Gastroesophageal sphincter (tissue), 4 donors: Measurements from ENCODE around the gene MFN1. TPM values are rescaled to one million over a fixed set of nuclear protein-coding genes. Genes with fewer than 3 reads are reported as not detected.

Experiments
- ATAC-seq: fragments of 150-250 bp; one replicate; pipeline ENCODE4 v1.9.1; 2016; ENCODE audit warnings: mild to moderate bottlenecking, moderate library complexity
- H3K27ac ChIP-seq, 4 donors: fragments of 200-600 bp; sonication (generic) in 3 of 4; 1 replicate in 3 of 4; 2 replicates in 1 of 4; pipeline ENCODE4 v1.5.1; 2016 to 2019
- H3K27me3 ChIP-seq: fragments of 200-600 bp; sonication (generic); one replicate; pipeline ENCODE4 v1.5.1; 2019
- H3K36me3 ChIP-seq, 2 donors: fragments of 200-600 bp; sonication (generic); one replicate each; pipeline ENCODE4 v1.5.1; 2019; ENCODE audit warnings: control low read depth in 1 of 2
- H3K4me1 ChIP-seq, 3 donors: fragments of 200-600 bp; sonication (generic); 1 replicate in 2 of 3; 2 replicates in 1 of 3; pipeline ENCODE4 v1.5.1; 2016 to 2019; ENCODE audit warnings: control low read depth in 2 of 3
- H3K4me3 ChIP-seq, 2 donors: fragments of 200-600 bp; sonication (generic); one replicate each; pipeline ENCODE4 v1.5.1; 2019; ENCODE audit warnings: mild to moderate bottlenecking in 1 of 2, moderate library complexity in 1 of 2
- H3K9me3 ChIP-seq, 3 donors: fragments of 200-600 bp; sonication (generic); one replicate each; pipeline ENCODE4 v1.5.1; 2017 to 2019; ENCODE audit warnings: control low read depth in 2 of 3
- CTCF ChIP-seq, 4 experiments: fragments of 200-600 bp in 2 of 4; fragments of 450-650 bp in 2 of 4; sonication (generic) in 1 of 4; IDR thresholded peaks; one replicate each; pipeline ENCODE4 v1.5.1; 2017 to 2019; ENCODE audit warnings: antibody characterized with exemption in 4 of 4, mild to moderate bottlenecking in 2 of 4, moderate library complexity in 2 of 4
- EP300 ChIP-seq: sonication (generic); formaldehyde crosslinking; IDR thresholded peaks from one replicate; pipeline ENCODE4 v1.6.1; 2017; ENCODE audit warnings: antibody characterized with exemption, mild to moderate bottlenecking
- POLR2A ChIP-seq, 2 donors: fragments of 450-650 bp; IDR thresholded peaks; one replicate each; pipeline ENCODE4 v1.6.1; 2017; ENCODE audit warnings: antibody characterized with exemption in 2 of 2, mild to moderate bottlenecking in 2 of 2, moderate library complexity in 1 of 2
- POLR2AphosphoS5 ChIP-seq: sonication (generic); formaldehyde crosslinking; IDR thresholded peaks from one replicate; pipeline ENCODE4 v1.6.1; 2017; ENCODE audit warnings: antibody characterized with exemption
- WGBS, 2 donors: methylation state at CpG; one replicate each; pipeline ENCODE4 v1.1.5; 2018; ENCODE audit warnings: low coverage in 1 of 2; 5-methylcytosine and 5-hydroxymethylcytosine counted together
- total RNA-seq, 4 donors: library from RNA; depleted of rRNA; stranded (reverse); fragments of >200 nt; gene quantifications; one replicate each; pipeline ENCODE4 v1.1.0, GENCODE V29; 2016

The MFN1 gene
- total RNA-seq, 4 donors from 2014 or later: 42.5 to 56.0 (median 45.5) TPM

GRCh38 chr3:179432021-179432420 lies 84.5 kb downstream of the MFN1 start:
- peak; percentile 48 for ATAC-seq
- H3K4me3 ChIP-seq: no peak overlapping the region
- no peaks in the 10 kb centered on the region for H3K9me3 ChIP-seq
- WGBS, 2 donors: 54 to 58% methylated on average over 2 to 3 of the region's 3 CpGs
- H3K36me3 ChIP-seq: no peaks in the 10 kb centered on the region
- peaks cover 12 to 90% (median 34%) of the 10 kb centered on the region in 3 donors for H3K4me1 ChIP-seq
- peak overlapping the region in 3 of 4 donors; percentile 38 to 49 (median 39) for H3K27ac ChIP-seq
- no peak for TF ChIP-seq POLR2A (IDR thresholded peaks at IDR 0.05)
- TF ChIP-seq POLR2AphosphoS5: no peak
- TF ChIP-seq EP300: no peak
- TF ChIP-seq CTCF (IDR thresholded peaks at IDR 0.05): no peak
- no peaks in the 10 kb centered on the region for H3K27me3 ChIP-seq

GRCh38 chr3:179432451-179432850 lies 84.9 kb downstream of the MFN1 start:
- Histone ChIP-seq H3K36me3 (no peaks in the 10 kb centered on the region), H3K4me1 (peaks cover 13 to 92% (median 36%) of the 10 kb centered on the region in 3 donors), H3K27me3 (no peaks in the 10 kb centered on the region), H3K4me3 (no peak overlapping the region), H3K27ac (peak overlapping the region in 2 of 4 donors; percentile 38 to 49), H3K9me3 (no peaks in the 10 kb centered on the region)
- ATAC-seq: no peak
- TF ChIP-seq EP300 (no peak), POLR2AphosphoS5 (no peak), POLR2A (IDR thresholded peaks at IDR 0.05) (no peak), CTCF (IDR thresholded peaks at IDR 0.05) (no peak)
- 60% methylated on average over 1 of the region's 1 CpG for whole genome bisulfite sequencing, 2 donors

- WGBS, 2 donors: 38 to 52% methylated on average over 3 of the region's 3 CpGs
- Histone ChIP-seq H3K4me3 (no peak overlapping the region), H3K9me3 (no peaks in the 10 kb centered on the region), H3K27me3 (no peaks in the 10 kb centered on the region), H3K4me1 (peaks cover 13 to 75% (median 36%) of the 10 kb centered on the region in 3 donors), H3K27ac (no peak overlapping the region), H3K36me3 (no peaks in the 10 kb centered on the region)
- no peak for ATAC-seq
- TF ChIP-seq CTCF (IDR thresholded peaks at IDR 0.05): no peak
- TF ChIP-seq POLR2AphosphoS5: no peak
- TF ChIP-seq EP300: no peak
- no peak for TF ChIP-seq POLR2A (IDR thresholded peaks at IDR 0.05)
Measured at GRCh38 chr3:179436517-179436916, 89.0 kb downstream of the MFN1 start.

GRCh38 chr3:179438841-179439240 lies 91.3 kb downstream of the MFN1 start:
- Histone ChIP-seq H3K27ac (no peak overlapping the region), H3K36me3 (peaks cover 0 to 9% of the 10 kb centered on the region in 2 donors), H3K27me3 (no peaks in the 10 kb centered on the region), H3K4me1 (peaks cover 7 to 61% (median 17%) of the 10 kb centered on the region in 3 donors), H3K9me3 (no peaks in the 10 kb centered on the region), H3K4me3 (no peak overlapping the region)
- 57 to 63% methylated on average over 4 to 5 of the region's 5 CpGs for WGBS, 2 donors
- no peak for TF ChIP-seq POLR2AphosphoS5
- no peak for TF ChIP-seq CTCF (IDR thresholded peaks at IDR 0.05)
- TF ChIP-seq EP300: no peak
- TF ChIP-seq POLR2A (IDR thresholded peaks at IDR 0.05): no peak
- no peak for ATAC-seq

Other genes starting within 250 kb of the MFN1 start
- 10 to 100 TPM; 35.7 to 47.7 (median 39.6) TPM for gene PIK3CA, start 199.4 kb upstream of the MFN1 start, total RNA-seq
- gene KCNMB3, start 96.6 kb upstream of the MFN1 start, total RNA-seq: 1 to 10 TPM; 1.0 to 6.2 (median 4.1) TPM
- 10 to 100 TPM; 60.6 to 97.8 (median 63.4) TPM for gene ZNF639, start 24.7 kb upstream of the MFN1 start, total RNA-seq
- 100 to 1,000 TPM in 1 of 4 donors, 10 to 100 TPM in 3; 74.2 to 158 (median 82.1) TPM for gene GNB4, start 103.8 kb downstream of the MFN1 start, total RNA-seq
- 10 to 100 TPM; 26.1 to 33.5 (median 29.9) TPM for gene ACTL6A, start 215.2 kb downstream of the MFN1 start, total RNA-seq